Measurements from ENCODE around the gene FAM3A. TPM values are rescaled to one million over a fixed set of nuclear protein-coding genes. Genes with fewer than 3 reads are reported as not detected.

FAM3A gene
- total RNA-seq, 2 donors from 2014 or later = 23.6 to 24.3 TPM

GRCh38 chrX:154494715-154495114 lies 21.3 kb downstream of the FAM3A start:
- H3K4me3 ChIP-seq (ENCODE audit: low read length) = no peak overlapping the region
- H3K27me3 ChIP-seq (ENCODE audit: control insufficient read depth, insufficient read depth, low read length, poor library complexity, severe bottlenecking) = no peaks in the 10 kb centered on the region
- no peak for DNase-seq
- H3K9me3 ChIP-seq (ENCODE audit: control insufficient read depth, low read length) = no peaks in the 10 kb centered on the region
- H3K4me1 Mint-ChIP-seq = no peaks in the 10 kb centered on the region
- no peak overlapping the region for H3K27ac ChIP-seq (ENCODE audit: low read depth, low read length)
- H3K9ac ChIP-seq (ENCODE audit: extremely low read depth, low read length, poor library complexity, severe bottlenecking) = no peak overlapping the region
- no peaks in the 10 kb centered on the region for H3K36me3 ChIP-seq (ENCODE audit: control insufficient read depth, insufficient read depth, low read length)
- no peak for TF ChIP-seq CTCF (conservative IDR thresholded peaks at IDR 0.05)
- H3K9me3 Mint-ChIP-seq = peaks cover 57% of the 10 kb centered on the region
- no peak overlapping the region for H3K4me3 Mint-ChIP-seq
- WGBS, 2 experiments (ENCODE audit: insufficient coverage in 1 of 2, insufficient read length in 1 of 2) = 77% methylated on average over 3 of the region's 3 CpGs; no CpG with 5 or more reads in 1 of the 2 experiments
- no peaks in the 10 kb centered on the region for H3K36me3 Mint-ChIP-seq (ENCODE audit: low read depth)
- no peaks in the 10 kb centered on the region for H3K4me1 ChIP-seq (ENCODE audit: control insufficient read depth, insufficient read depth, low read length)
- H3K27ac Mint-ChIP-seq = no peak overlapping the region
- H3K27me3 Mint-ChIP-seq (ENCODE audit: insufficient read depth) = peaks cover 1% of the 10 kb centered on the region

- Histone ChIP-seq H3K27ac (ENCODE audit: low read depth, low read length) (peak within 1 kb of the TSS; percentile 77), H3K4me3 (ENCODE audit: low read length) (peak within 1 kb of the TSS; percentile 76), H3K9me3 (ENCODE audit: control insufficient read depth, low read length) (no peaks in the 10 kb centered on the region), H3K36me3 (ENCODE audit: control insufficient read depth, insufficient read depth, low read length) (no peaks in the 10 kb centered on the region), H3K27me3 (ENCODE audit: control insufficient read depth, insufficient read depth, low read length, poor library complexity, severe bottlenecking) (no peaks in the 10 kb centered on the region), H3K4me1 (ENCODE audit: control insufficient read depth, insufficient read depth, low read length) (no peaks in the 10 kb centered on the region), H3K9ac (ENCODE audit: extremely low read depth, low read length, poor library complexity, severe bottlenecking) (peak within 1 kb of the TSS; percentile 63)
- Mint-ChIP-seq H3K36me3 (ENCODE audit: low read depth) (peaks cover 6% of the 10 kb centered on the region), H3K4me3 (peak within 1 kb of the TSS; percentile 72), H3K4me1 (no peaks in the 10 kb centered on the region), H3K27ac (peak within 1 kb of the TSS; percentile 95), H3K27me3 (ENCODE audit: insufficient read depth) (peaks cover 1% of the 10 kb centered on the region), H3K9me3 (peaks cover 62% of the 10 kb centered on the region)
- peak; percentile 97 for DNase-seq
- TF ChIP-seq CTCF (conservative IDR thresholded peaks at IDR 0.05) = no peak
- 0% methylated on average over 5 to 59 of the region's 71 CpGs for WGBS, 2 experiments (ENCODE audit: insufficient coverage in 1 of 2, insufficient read length in 1 of 2)
Observed at GRCh38 chrX:154490414-154491083, 25.5 kb downstream of the FAM3A start, which contains the start of gene SLC10A3. SLC10A3 (minus strand) TSS chrX:154490629; CDS start chrX:154488940, 1,689 bp downstream.

- Histone ChIP-seq H3K9me3 (ENCODE audit: control insufficient read depth, low read length) (no peaks in the 10 kb centered on the region), H3K4me1 (ENCODE audit: control insufficient read depth, insufficient read depth, low read length) (no peaks in the 10 kb centered on the region), H3K9ac (ENCODE audit: extremely low read depth, low read length, poor library complexity, severe bottlenecking) (peak overlapping the region; percentile 41), H3K4me3 (ENCODE audit: low read length) (peak overlapping the region; percentile 76), H3K36me3 (ENCODE audit: control insufficient read depth, insufficient read depth, low read length) (no peaks in the 10 kb centered on the region), H3K27me3 (ENCODE audit: control insufficient read depth, insufficient read depth, low read length, poor library complexity, severe bottlenecking) (no peaks in the 10 kb centered on the region), H3K27ac (ENCODE audit: low read depth, low read length) (no peak overlapping the region)
- WGBS, 2 experiments (ENCODE audit: insufficient coverage in 1 of 2, insufficient read length in 1 of 2) = 0 to 10% methylated on average over 3 to 17 of the region's 19 CpGs
- Mint-ChIP-seq H3K4me3 (peak overlapping the region; percentile 72), H3K27ac (peak overlapping the region; percentile 87), H3K4me1 (no peaks in the 10 kb centered on the region), H3K36me3 (ENCODE audit: low read depth) (peaks cover 6% of the 10 kb centered on the region), H3K27me3 (ENCODE audit: insufficient read depth) (peaks cover 1% of the 10 kb centered on the region), H3K9me3 (peaks cover 63% of the 10 kb centered on the region)
- peak; percentile 46 for DNase-seq
- no peak for TF ChIP-seq CTCF (conservative IDR thresholded peaks at IDR 0.05)
Observed at GRCh38 chrX:154490021-154490413, 26.0 kb downstream of the FAM3A start.
